Measurements from ENCODE around the gene COL5A1.

The COL5A1 gene

GRCh38 chr9:134830926-134831720 is 189.5 kb downstream of the COL5A1 start:
- Histone ChIP-seq H3K4me1 (no peaks in the 10 kb centered on the region), H3K27ac (no peak overlapping the region), H3K9me3 (no peaks in the 10 kb centered on the region), H3K4me3 (no peak overlapping the region), H3K36me3 (peaks cover 27 to 100% (median 61%) of the 10 kb centered on the region in 3 donors), H3K27me3 (no peaks in the 10 kb centered on the region)
- no peak for DNase-seq
- intact Hi-C loops (cut with DNase I; ENCODE audit: low total_unique reads) = no loop called here
- TF ChIP-seq, protein P1, sequence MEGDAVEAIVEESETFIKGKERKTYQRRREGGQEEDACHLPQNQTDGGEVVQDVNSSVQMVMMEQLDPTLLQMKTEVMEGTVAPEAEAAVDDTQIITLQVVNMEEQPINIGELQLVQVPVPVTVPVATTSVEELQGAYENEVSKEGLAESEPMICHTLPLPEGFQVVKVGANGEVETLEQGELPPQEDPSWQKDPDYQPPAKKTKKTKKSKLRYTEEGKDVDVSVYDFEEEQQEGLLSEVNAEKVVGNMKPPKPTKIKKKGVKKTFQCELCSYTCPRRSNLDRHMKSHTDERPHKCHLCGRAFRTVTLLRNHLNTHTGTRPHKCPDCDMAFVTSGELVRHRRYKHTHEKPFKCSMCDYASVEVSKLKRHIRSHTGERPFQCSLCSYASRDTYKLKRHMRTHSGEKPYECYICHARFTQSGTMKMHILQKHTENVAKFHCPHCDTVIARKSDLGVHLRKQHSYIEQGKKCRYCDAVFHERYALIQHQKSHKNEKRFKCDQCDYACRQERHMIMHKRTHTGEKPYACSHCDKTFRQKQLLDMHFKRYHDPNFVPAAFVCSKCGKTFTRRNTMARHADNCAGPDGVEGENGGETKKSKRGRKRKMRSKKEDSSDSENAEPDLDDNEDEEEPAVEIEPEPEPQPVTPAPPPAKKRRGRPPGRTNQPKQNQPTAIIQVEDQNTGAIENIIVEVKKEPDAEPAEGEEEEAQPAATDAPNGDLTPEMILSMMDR (IDR thresholded peaks at IDR 0.05) = no peak

GRCh38 chr9:134832471-134832870 is 190.9 kb downstream of the COL5A1 start:
- H3K4me1 ChIP-seq = no peaks in the 10 kb centered on the region
- no peaks in the 10 kb centered on the region for H3K27me3 ChIP-seq
- peaks cover 21 to 100% (median 68%) of the 10 kb centered on the region in 3 donors for H3K36me3 ChIP-seq
- TF ChIP-seq, protein P1 (IDR thresholded peaks at IDR 0.05) = no peak
- DNase-seq = no peak
- H3K27ac ChIP-seq = no peak overlapping the region
- intact Hi-C loops (cut with DNase I; ENCODE audit: low total_unique reads) = no loop called here
- H3K9me3 ChIP-seq = no peaks in the 10 kb centered on the region
- H3K4me3 ChIP-seq = no peak overlapping the region

- Histone ChIP-seq H3K36me3 (peaks cover 29 to 100% (median 69%) of the 10 kb centered on the region in 3 donors), H3K4me1 (no peaks in the 10 kb centered on the region), H3K9me3 (no peaks in the 10 kb centered on the region), H3K4me3 (no peak overlapping the region), H3K27me3 (no peaks in the 10 kb centered on the region), H3K27ac (no peak overlapping the region)
- intact Hi-C loops (cut with DNase I; ENCODE audit: low total_unique reads) = no loop called here
- DNase-seq = no peak
- TF ChIP-seq, protein P1 (IDR thresholded peaks at IDR 0.05) = no peak
Observed at GRCh38 chr9:134833294-134833880, 191.8 kb downstream of the COL5A1 start.

- Histone ChIP-seq H3K4me3 (no peak overlapping the region), H3K36me3 (peaks cover 25 to 100% (median 72%) of the 10 kb centered on the region in 3 donors)
Observed at GRCh38 chr9:134834217-134834956, 192.8 kb downstream of the COL5A1 start.

GRCh38 chr9:134834957-134835419 is 193.4 kb downstream of the COL5A1 start:
- Histone ChIP-seq H3K4me1 (no peaks in the 10 kb centered on the region), H3K4me3 (no peak overlapping the region), H3K36me3 (peaks cover 23 to 100% (median 72%) of the 10 kb centered on the region in 3 donors), H3K9me3 (no peaks in the 10 kb centered on the region), H3K27ac (peak overlapping the region in 1 of 2 donors; percentile 24), H3K27me3 (no peaks in the 10 kb centered on the region)
- intact Hi-C loops (cut with DNase I; ENCODE audit: low total_unique reads) = no loop called here
- TF ChIP-seq, protein P1 (IDR thresholded peaks at IDR 0.05) = no peak
- DNase-seq = no peak

More at GRCh38 chr9:134834217-134834956, 192.8 kb downstream of the COL5A1 start:
- H3K27ac ChIP-seq = no peak overlapping the region
- no peaks in the 10 kb centered on the region for H3K9me3 ChIP-seq
- intact Hi-C loops (cut with DNase I; ENCODE audit: low total_unique reads) = no loop called here
- TF ChIP-seq, protein P1 (IDR thresholded peaks at IDR 0.05) = no peak
- H3K27me3 ChIP-seq = no peaks in the 10 kb centered on the region
- no peaks in the 10 kb centered on the region for H3K4me1 ChIP-seq
- no peak for DNase-seq

All from tibial artery (tissue), 4 donors.